Ishikawa (cell line): Measurements from ENCODE around the gene FSIP1.

Source experiments
- EGR1 ChIP-seq: IDR thresholded peaks from 2 replicates; pipeline ENCODE4 v1.6.1; 2012
- NFIC ChIP-seq: IDR thresholded peaks from 2 replicates; pipeline ENCODE4 v1.6.1; 2012
- REST ChIP-seq: IDR thresholded peaks from 2 replicates; pipeline ENCODE4 v1.6.1; 2012; ENCODE audit warnings: low read depth, mild to moderate bottlenecking
- TAF1 ChIP-seq: IDR thresholded peaks from 2 replicates; pipeline ENCODE4 v1.6.1; 2012; ENCODE audit warnings: low read depth, mild to moderate bottlenecking
- TEAD4 ChIP-seq: IDR thresholded peaks from 2 replicates; pipeline ENCODE4 v1.6.1; 2012

- TF ChIP-seq REST, result no peak
- no peak for TF ChIP-seq EGR1
- TF ChIP-seq NFIC, result no peak
- TF ChIP-seq TEAD4, result no peak
- no peak for TF ChIP-seq TAF1
Measured at GRCh38 chr15:39581242-39581792, 201.3 kb downstream of the FSIP1 start.
